Middle frontal gyrus (tissue), 1 donor: Measurements from ENCODE around the gene DMD.
"Not testable (repeated sequence)": the region's sequence is repeated elsewhere in the genome, so short reads cannot be mapped to it uniquely, and the experiment has no call there.

Experiments used
- DNase-seq: peaks from one replicate; pipeline ENCODE4 v3.0.0-alpha.2; 2015; ENCODE audit warnings: low spot score; ENCODE audit errors: extremely low spot score

DMD gene

DNA sequence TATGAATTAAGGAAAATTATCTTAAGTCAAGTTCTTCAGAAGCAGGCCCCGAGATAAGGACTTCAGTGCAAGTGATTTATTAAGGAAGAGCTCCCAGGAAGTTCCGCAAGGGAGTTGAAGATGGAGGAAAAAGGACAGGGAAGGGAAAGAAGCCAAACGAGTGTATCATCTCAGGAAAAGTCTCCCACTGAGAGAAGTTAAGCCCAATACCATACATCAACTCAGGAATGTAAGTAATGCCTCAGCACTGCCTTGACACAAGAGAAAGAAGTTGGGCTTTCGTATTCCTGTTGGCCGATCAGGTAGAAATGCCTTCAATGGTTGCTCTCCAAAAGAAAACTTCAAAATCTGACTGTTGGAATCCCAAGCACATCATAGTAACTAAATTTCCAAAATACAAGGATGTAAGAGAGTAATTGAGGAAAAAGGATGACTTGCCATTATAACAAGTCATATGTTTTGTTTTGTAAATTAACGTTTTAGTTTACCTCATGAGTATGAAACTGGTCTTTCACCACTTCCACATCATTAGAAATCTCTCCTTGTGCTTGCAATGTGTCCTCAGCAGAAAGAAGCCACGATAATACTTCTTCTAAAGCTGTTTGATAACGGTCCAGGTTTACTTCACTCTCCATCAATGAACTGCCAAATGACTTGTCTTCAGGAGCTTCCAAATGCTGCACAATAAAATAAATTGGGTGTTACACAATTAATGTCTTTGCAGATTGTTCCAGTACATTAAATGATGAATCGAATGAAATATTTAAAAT is 566.7 kb downstream of the DMD start:
- DNase-seq = no peak

DNA sequence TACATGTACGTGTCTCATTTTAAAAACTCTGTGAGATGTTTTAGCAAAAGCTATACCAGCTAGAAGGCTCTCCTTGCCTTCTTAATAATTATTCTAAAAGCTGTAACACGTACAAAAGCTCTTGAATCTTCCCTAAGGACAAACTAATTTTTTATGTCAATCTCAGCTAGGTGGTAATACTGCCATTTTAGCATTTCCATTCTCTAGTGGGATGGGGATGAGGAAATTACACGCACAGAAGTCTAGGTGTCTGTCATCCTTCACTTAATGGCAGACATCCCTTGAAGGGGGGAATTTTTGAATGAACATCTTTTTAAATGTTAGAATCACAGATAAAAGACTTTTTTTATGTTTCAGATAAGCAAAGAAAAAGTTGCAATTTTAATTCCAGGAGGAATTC is 569.1 kb downstream of the DMD start:
- no peak for DNase-seq

- DNase-seq = no peak
Observed at GRCh38 chrX:32618154-32618553, 593.2 kb downstream of the DMD start.

DNA sequence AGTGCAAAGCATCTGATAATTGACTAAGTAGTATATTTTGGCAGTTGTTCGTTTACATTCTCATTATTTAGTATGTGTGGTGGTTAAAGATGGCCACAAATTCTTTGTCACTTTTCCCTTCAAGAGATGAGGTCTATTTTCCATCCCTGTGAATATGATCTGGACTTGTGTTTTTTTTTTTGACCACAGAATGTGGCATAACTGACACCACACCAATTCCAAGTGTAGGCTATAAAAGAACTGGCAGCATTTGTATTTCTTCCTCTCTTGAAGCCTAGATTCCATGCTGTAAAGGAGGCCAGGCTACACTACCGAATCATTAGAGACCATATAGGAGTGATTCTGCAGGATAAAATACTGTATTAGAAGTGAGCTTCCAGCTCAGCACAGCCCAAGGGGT is 596.6 kb downstream of the DMD start:
- DNase-seq = no peak

DNA sequence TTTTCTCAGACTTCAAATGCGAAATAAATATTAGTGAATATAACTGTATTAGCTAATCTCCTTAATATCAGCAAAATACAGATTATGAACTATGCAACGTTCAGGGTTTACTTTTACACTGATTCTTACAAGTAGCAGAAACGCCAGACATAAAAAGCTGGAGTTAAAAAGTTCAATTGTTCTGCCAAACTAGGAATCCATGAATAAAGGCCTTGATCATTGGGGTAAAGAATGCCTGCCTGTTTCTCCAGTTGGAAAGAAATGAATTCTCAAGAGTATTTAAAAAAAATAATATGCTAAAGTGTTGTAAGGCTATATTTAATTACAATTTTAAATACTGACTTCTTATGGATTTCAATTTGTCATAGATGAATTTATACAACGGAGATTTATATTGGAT is 612.2 kb downstream of the DMD start:
- no peak for DNase-seq

GRCh38 chrX:32598707-32599106 is 612.6 kb downstream of the DMD start:
- DNase-seq = no peak

- DNase-seq = no peak
Observed at GRCh38 chrX:32597777-32598176, 613.6 kb downstream of the DMD start.

- DNase-seq = no peak
Observed at GRCh38 chrX:32592786-32593185, 618.6 kb downstream of the DMD start.

DNA sequence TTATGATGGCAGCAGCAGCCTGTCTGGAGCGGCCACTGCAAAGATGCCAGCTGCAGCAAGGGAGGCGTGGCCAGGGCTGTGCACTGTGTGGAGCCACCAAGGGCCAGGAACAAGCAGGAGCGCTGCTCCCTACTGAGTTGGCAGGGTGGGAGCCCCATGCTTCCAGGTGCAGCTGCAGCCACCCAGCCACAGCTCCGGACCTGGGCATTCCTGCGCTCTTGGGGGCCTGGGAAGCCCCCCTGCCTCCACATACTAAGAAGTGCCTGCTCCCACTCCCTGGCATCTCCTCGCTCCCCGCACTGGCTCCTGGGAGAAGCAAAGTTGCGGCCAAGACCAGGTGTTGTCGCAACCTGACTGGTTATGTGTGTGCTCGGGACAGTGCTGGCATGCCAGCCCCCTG is 619.8 kb downstream of the DMD start:
- no peak for DNase-seq

DNA sequence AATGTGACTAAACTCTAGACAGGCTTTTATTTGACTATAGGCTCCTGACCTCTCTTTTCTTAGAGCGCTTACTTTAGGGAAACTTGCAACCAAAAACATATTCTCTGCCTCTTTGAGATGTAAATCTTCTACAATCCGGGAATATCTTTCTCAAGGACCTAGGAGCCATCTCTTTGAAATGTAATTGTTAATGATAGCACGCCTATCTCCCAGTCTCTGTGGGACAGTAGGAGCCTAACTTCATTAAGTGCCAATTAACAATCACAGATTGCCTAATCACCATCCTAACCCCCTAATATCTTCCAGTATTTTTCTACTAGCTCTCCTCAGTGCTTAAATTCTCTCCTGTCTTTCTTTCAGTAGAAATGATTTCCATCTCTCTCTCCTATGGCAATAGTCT is 628.6 kb downstream of the DMD start:
- no peak for DNase-seq

GRCh38 chrX:32576885-32577284 is 634.5 kb downstream of the DMD start:
- no peak for DNase-seq

DNA sequence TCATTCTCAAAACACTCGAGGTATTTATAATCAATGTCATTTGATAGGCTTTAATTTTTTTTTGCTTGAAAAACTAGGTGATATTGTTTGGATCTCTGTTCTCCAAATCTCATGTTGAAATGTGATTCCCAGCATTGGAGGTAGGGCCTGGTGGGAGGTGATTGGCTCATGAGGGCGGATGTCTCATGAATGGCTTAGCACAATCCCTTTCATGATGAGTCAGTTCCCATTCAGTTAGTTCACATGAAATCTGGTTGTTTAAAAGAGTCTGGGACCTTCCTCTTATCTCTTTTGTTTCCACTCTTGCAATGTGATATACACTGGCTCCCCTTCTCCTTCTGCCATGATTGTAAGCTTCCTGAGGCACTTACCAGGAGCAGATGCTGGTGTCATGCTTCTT is 638.7 kb downstream of the DMD start:
- DNase-seq = no peak

DNA sequence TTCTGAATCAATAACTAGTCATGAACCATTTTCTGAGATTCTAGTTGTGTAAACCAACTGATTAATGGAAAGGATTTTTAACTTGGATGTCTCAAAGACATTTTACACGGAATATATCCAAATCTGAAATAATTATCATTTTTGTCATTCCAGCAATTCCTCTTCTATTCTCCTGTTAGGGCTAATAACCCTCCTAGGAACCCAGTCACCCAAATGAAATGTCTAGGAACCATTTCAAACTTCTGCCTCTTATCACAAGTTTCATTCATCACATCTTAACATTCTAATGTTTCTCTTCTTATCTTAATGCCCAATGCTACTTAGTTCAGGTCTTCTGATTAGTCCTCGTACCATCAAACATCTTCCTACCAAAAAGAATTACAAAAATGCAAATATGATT is 639.8 kb downstream of the DMD start:
- DNase-seq = no peak

- DNase-seq = no peak
Observed at GRCh38 chrX:32562261-32562660, 649.1 kb downstream of the DMD start.

GRCh38 chrX:32545101-32545500 is 666.2 kb downstream of the DMD start:
- DNase-seq = no peak

- DNase-seq = no peak
Observed at GRCh38 chrX:32538554-32538953, 672.8 kb downstream of the DMD start.

DNA sequence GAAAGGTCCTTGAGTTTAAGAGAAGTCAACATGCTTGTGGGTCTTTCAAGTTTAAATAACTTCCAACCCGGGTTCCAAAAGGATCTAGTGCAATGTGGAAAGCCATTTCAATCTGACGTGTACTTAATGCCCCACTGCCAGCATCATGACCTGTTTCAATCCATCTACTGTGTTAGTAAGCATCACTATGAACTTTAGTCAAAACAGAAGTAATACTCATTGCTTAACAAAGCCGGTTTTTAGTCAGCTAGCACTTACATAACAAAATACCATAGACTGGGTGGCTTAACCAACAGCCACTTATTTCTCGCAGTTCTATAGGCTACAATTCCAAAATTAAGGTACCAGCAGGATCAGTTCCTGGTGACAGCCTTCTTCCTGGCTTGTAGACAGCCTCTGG is 677.5 kb downstream of the DMD start:
- no peak for DNase-seq

- no peak for DNase-seq
Observed at GRCh38 chrX:32532262-32532661, 679.1 kb downstream of the DMD start.

- peak; percentile 10 for DNase-seq
Observed at GRCh38 chrX:32530802-32531403, 680.4 kb downstream of the DMD start.

DNA sequence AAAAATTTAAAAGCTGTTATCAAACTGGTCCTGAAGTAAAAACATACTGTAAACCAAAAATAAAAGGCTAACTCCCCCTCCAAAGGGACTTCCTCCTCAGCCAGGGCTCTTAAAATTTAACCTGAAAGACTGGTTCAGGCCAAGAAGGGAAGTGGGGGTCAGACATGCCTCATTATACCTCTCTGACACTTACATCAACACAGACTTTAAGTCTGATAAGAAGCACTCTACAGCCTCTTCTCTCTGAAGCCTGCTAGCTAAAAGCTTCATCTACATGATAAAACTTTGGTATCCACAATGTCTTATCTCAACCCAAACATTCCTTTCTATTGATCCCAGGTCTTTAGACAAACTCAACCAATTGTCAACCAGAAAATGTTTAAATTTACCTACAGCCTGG is 682.9 kb downstream of the DMD start:
- not testable (repeated sequence) for DNase-seq

GRCh38 chrX:32525234-32525633 is 686.1 kb downstream of the DMD start:
- DNase-seq = no peak

DNA sequence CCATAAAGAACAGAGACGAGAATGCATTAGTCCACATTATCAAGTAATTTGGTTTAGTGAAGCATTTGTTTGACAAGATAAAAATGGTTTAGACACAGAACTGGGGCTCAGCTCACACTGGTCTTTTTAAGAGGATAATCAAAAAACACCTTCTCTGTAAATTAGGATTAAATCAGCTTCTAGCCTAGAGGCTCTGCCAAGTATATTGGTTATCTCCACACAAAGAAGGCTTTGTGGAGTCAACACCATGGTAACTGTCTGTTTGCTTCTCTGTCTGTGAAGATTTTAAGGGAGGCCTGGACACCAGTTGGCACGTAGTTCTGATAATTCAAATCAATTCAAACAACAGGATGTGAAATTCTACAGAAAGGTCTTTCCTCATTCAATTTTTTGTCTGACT is 687.0 kb downstream of the DMD start:
- no peak for DNase-seq

DNA sequence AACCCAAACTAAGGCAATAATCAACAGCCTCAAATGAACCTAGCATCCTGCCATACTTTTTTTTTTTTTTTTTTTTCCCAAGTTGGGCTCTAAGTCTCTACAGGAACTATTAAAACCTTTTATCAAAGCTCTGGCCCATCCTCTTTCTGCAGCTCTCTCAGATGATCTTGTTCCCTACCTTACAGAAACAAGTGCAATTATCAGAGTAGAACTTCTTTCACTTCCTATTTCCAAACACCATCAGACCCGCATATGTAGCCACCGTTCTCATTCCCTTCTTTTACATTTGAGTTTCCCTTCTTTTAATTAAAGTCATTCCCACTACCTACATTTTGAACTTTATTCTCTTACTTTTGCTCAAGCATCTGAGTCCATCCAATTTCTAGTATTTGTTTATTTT is 690.6 kb downstream of the DMD start:
- DNase-seq = no peak
